Gastroesophageal sphincter (tissue), 3 donors: ENCODE results near the gene GPR37L1.

ENCODE experiments used
- CTCF ChIP-seq, 4 experiments: fragments of 200-600 bp in 2 of 4; fragments of 450-650 bp in 2 of 4; sonication (generic) in 1 of 4; IDR thresholded peaks; one replicate each; pipeline ENCODE4 v1.5.1; 2017 to 2019; ENCODE audit warnings: antibody characterized with exemption in 4 of 4, mild to moderate bottlenecking in 2 of 4, moderate library complexity in 2 of 4
- POLR2A ChIP-seq, 2 donors: fragments of 450-650 bp; IDR thresholded peaks; one replicate each; pipeline ENCODE4 v1.6.1; 2017; ENCODE audit warnings: antibody characterized with exemption in 2 of 2, mild to moderate bottlenecking in 2 of 2, moderate library complexity in 1 of 2
- POLR2AphosphoS5 ChIP-seq: sonication (generic); formaldehyde crosslinking; IDR thresholded peaks from one replicate; pipeline ENCODE4 v1.6.1; 2017; ENCODE audit warnings: antibody characterized with exemption

GRCh38 chr1:202143768-202144401 is 21.2 kb downstream of the GPR37L1 start:
- TF ChIP-seq CTCF (IDR thresholded peaks at IDR 0.05) (no peak), POLR2A (IDR thresholded peaks at IDR 0.05) (no peak), POLR2AphosphoS5 (no peak)
